ENCODE data around the gene ZNF217. TPM values are rescaled to one million over a fixed set of nuclear protein-coding genes. Genes with fewer than 3 reads are reported as not detected.
A peak's percentile ranks its signal among the peaks of the same experiment; 100 is the strongest.

Gene ZNF217
- polyA plus RNA-seq, 2 of the 4 experiments (the other 2 are of a cell fraction): 22.2 to 30.5 TPM

GRCh38 chr20:53621482-53622246 is 28.0 kb upstream of the ZNF217 start:
- Histone ChIP-seq H3K4me3 (no peak overlapping the region), H3K9me3 (no peaks in the 10 kb centered on the region), H3K4me1 (peaks cover 38% of the 10 kb centered on the region), H3K27ac (peak overlapping the region; percentile 93 to 98), H3K4me2 (peak overlapping the region; percentile 90)
- ATAC-seq (peak; percentile 83 to 85), FAIRE-seq (peak; percentile 23), DNase-seq (ENCODE audit: low read depth in 1 of 2, low spot score in 1 of 2) (peak; percentile 80 to 96)
- CTCF ChIA-PET: interaction anchor here (0.5 to 5.0 kb wide), 18 partner anchors 8 to 318 kb away, joined by 3 to 33 read pairs (median 4); partner anchors contain the start of gene ZNF217
- POLR2A ChIA-PET: interaction anchor here (0.6 to 4.3 kb wide), 14 partner anchors 10 to 494 kb away, joined by 3 to 69 read pairs (median 10); partner anchors contain the start of gene ZNF217
- 2% methylated on average over 9 of the region's 9 CpGs for WGBS (ENCODE audit: missing lambda C conversion rate)
- peak; percentile 75; the same call in 1 of the 2 replicates for TF ChIP-seq GATA3 (IDR thresholded peaks at IDR 0.05; ENCODE audit: borderline replicate concordance)
- TF ChIP-seq ELK1 (IDR thresholded peaks at IDR 0.05; ENCODE audit: low read depth, low read length): no peak
- no peak for TF ChIP-seq KDM1A (IDR thresholded peaks at IDR 0.05; ENCODE audit: low read depth)
- no peak for TF ChIP-seq POLR2A (IDR thresholded peaks at IDR 0.05; ENCODE audit: low read length)
- TF ChIP-seq E2F6 (IDR thresholded peaks at IDR 0.05; ENCODE audit: borderline replicate concordance, low read depth): no peak
- TF ChIP-seq CBX8 (IDR thresholded peaks at IDR 0.05): no peak
- TF ChIP-seq HDAC2 (IDR thresholded peaks at IDR 0.05): no peak
- peak; percentile 80 to 86; a peak in 3 of 5 replicates for TF ChIP-seq EP300 (IDR thresholded peaks at IDR 0.05)
- peak; percentile 41 to 55; a peak in 4 of 5 replicates for TF ChIP-seq RAD21 (conservative IDR thresholded peaks at IDR 0.05 in 1 of 2, IDR thresholded peaks at IDR 0.05 in 1 of 2)
- peak; percentile 91 to 96 for TF ChIP-seq JUN (IDR thresholded peaks at IDR 0.05)
- no peak for TF ChIP-seq RARB (CRISPR knock-in tag; IDR thresholded peaks at IDR 0.05)
- TF ChIP-seq HOXB5 (CRISPR knock-in tag; IDR thresholded peaks at IDR 0.05): no peak
- TF ChIP-seq, protein P1, sequence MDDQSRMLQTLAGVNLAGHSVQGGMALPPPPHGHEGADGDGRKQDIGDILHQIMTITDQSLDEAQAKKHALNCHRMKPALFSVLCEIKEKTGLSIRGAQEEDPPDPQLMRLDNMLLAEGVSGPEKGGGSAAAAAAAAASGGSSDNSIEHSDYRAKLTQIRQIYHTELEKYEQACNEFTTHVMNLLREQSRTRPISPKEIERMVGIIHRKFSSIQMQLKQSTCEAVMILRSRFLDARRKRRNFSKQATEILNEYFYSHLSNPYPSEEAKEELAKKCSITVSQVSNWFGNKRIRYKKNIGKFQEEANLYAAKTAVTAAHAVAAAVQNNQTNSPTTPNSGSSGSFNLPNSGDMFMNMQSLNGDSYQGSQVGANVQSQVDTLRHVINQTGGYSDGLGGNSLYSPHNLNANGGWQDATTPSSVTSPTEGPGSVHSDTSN (IDR thresholded peaks at IDR 0.05): no peak
- peak; percentile 62; the same call in 1 of the 2 replicates for TF ChIP-seq HEYL (CRISPR knock-in tag; IDR thresholded peaks at IDR 0.05)
- TF ChIP-seq MAFK (IDR thresholded peaks at IDR 0.05; ENCODE audit: partially characterized antibody): peak; percentile 91
- TF ChIP-seq RCOR1 (IDR thresholded peaks at IDR 0.05; ENCODE audit: low read depth, low read length): no peak
- peak; percentile 70; the same call in 1 of the 2 replicates for TF ChIP-seq ATOH8 (CRISPR knock-in tag; IDR thresholded peaks at IDR 0.05; ENCODE audit: low read depth)
- TF ChIP-seq MYC (IDR thresholded peaks at IDR 0.05; ENCODE audit: borderline replicate concordance, low read length): no peak
- peak; percentile 88 to 89 for TF ChIP-seq CEBPB (IDR thresholded peaks at IDR 0.05)
- TF ChIP-seq NPAS2 (CRISPR knock-in tag; IDR thresholded peaks at IDR 0.05; ENCODE audit: borderline replicate concordance): peak; percentile 14; the same call in 1 of the 2 replicates
- no peak for TF ChIP-seq REST (IDR thresholded peaks at IDR 0.05)
- TF ChIP-seq HES2 (IDR thresholded peaks at IDR 0.05): 0 out of 2 replicates have a peak, but pooled peaks have one; percentile 35
- peak; percentile 88 for TF ChIP-seq FOSL2 (IDR thresholded peaks at IDR 0.05)
- TF ChIP-seq FOSL2 (CRISPR knock-in tag; IDR thresholded peaks at IDR 0.05): peak; percentile 98
- TF ChIP-seq EHMT2 (IDR thresholded peaks at IDR 0.05; ENCODE audit: low read depth): no peak
- peak; percentile 43 for TF ChIP-seq SMC3 (IDR thresholded peaks at IDR 0.05)
- 0 out of 2 replicates have a peak, but pooled peaks have one; percentile 28 for TF ChIP-seq HOXB13 (CRISPR knock-in tag; IDR thresholded peaks at IDR 0.05; ENCODE audit: low read depth)
- TF ChIP-seq CTCF (IDR thresholded peaks at IDR 0.05): no peak
- TF ChIP-seq FOXS1 (CRISPR knock-in tag; IDR thresholded peaks at IDR 0.05): no peak; the same call in 1 of the 2 replicates
- TF ChIP-seq POLR2AphosphoS2 (conservative IDR thresholded peaks at IDR 0.05; ENCODE audit: low read length): no peak
- TF ChIP-seq ZNF302 (CRISPR knock-in tag; IDR thresholded peaks at IDR 0.05): no peak

Measured in A549 (cell line).